OCI-LY7 (cell line): ENCODE measurements around the gene HECW1. TPM values are rescaled to one million over a fixed set of nuclear protein-coding genes. Genes with fewer than 3 reads are reported as not detected.

Source experiments
- BruUV-seq: library from RNA; stranded (reverse); fragments of 400-500 nt; replicated peaks from 2 replicates; lab custom pipeline; 2021; lab: Mats Ljungman, UMichigan
- CTCF ChIA-PET: fragments of 300-600 bp; sonication (Branson Sonifier 250); formaldehyde crosslinking; loops from one replicate; lab custom pipeline; 2022; ENCODE audit warnings: antibody characterized with exemption; ENCODE audit not compliant: unreplicated experiment; lab: Charles Lee
- POLR2A ChIA-PET: fragments of 300-600 bp; sonication (Branson Sonifier 250); formaldehyde crosslinking; loops from one replicate; lab custom pipeline; 2022; ENCODE audit warnings: antibody characterized with exemption; lab: Charles Lee
- DNase-seq: peaks from one replicate; pipeline ENCODE4 v3.0.0-alpha.2; 2015; ENCODE audit warnings: low spot score
- H2AFZ ChIP-seq: fragments of 200-600 bp; sonication (generic), shearing (Covaris generic); 2 replicates; pipeline ENCODE4 v1.6.1; 2014; ENCODE audit warnings: mild to moderate bottlenecking, antibody characterized with exemption, low read length, moderate library complexity
- H3K27ac ChIP-seq: fragments of 200-600 bp; sonication (generic); 2 replicates; pipeline ENCODE4 v1.5.1; 2014; ENCODE audit warnings: mixed run types, low read depth, mild to moderate bottlenecking, moderate library complexity, low read length, inconsistent platforms; ENCODE audit not compliant: poor library complexity, severe bottlenecking
- H3K36me3 ChIP-seq: fragments of 200-600 bp; sonication (generic); 2 replicates; pipeline ENCODE4 v1.6.1; 2014; ENCODE audit warnings: mild to moderate bottlenecking, antibody characterized with exemption, low read length, moderate library complexity, mixed read lengths; ENCODE audit not compliant: insufficient read depth
- H3K4me1 ChIP-seq: fragments of 200-600 bp; sonication (generic); 2 replicates; pipeline ENCODE4 v1.5.1; 2014; ENCODE audit warnings: mild to moderate bottlenecking, low read length; ENCODE audit not compliant: insufficient read depth, poor library complexity, severe bottlenecking
- H3K4me2 ChIP-seq: fragments of 200-600 bp; sonication (generic); 2 replicates; pipeline ENCODE4 v1.6.1; 2014; ENCODE audit warnings: mild to moderate bottlenecking, low read length
- H3K4me3 ChIP-seq: fragments of 200-600 bp; sonication (generic); 2 replicates; pipeline ENCODE4 v1.5.1; 2014; ENCODE audit warnings: mild to moderate bottlenecking, low read depth, low read length; ENCODE audit not compliant: poor library complexity, severe bottlenecking
- H3K79me2 ChIP-seq: fragments of 200-600 bp; sonication (generic); 2 replicates; pipeline ENCODE4 v1.6.1; 2016; ENCODE audit warnings: low read depth, mild to moderate bottlenecking, low read length, moderate library complexity, mixed read lengths; ENCODE audit not compliant: insufficient read depth
- H3K9me2 ChIP-seq: fragments of 200-600 bp; sonication (generic); 2 replicates; pipeline ENCODE4 v1.6.1; 2016; ENCODE audit warnings: mild to moderate bottlenecking, low read length, mixed read lengths; ENCODE audit not compliant: insufficient read depth
- H3K9me3 ChIP-seq: fragments of 200-600 bp; sonication (generic); 2 replicates; pipeline ENCODE4 v1.6.1; 2014; ENCODE audit warnings: mild to moderate bottlenecking, mixed run types, low read length, mixed read lengths
- H4K20me1 ChIP-seq: fragments of 200-600 bp; sonication (generic); 2 replicates; pipeline ENCODE4 v1.6.1; 2014; ENCODE audit warnings: mild to moderate bottlenecking, antibody characterized with exemption, low read length, moderate library complexity, mixed read lengths; ENCODE audit not compliant: insufficient read depth
- CTCF ChIP-seq: fragments of 200-600 bp; sonication (generic); conservative IDR thresholded peaks from 2 replicates; pipeline ENCODE4 v1.5.1; 2014; ENCODE audit warnings: mild to moderate bottlenecking, antibody characterized with exemption, low read length, moderate library complexity, mixed read lengths
- EZH2phosphoT487 ChIP-seq: fragments of 200-600 bp; sonication (generic); IDR thresholded peaks from 2 replicates; pipeline ENCODE4 v1.6.1; 2018; ENCODE audit warnings: low read depth, borderline replicate concordance, mild to moderate bottlenecking, mixed run types, antibody characterized with exemption, low read length, moderate library complexity, mixed read lengths
- intact Hi-C: fragments of 100-400 bp; cut with micrococcal nuclease; formaldehyde crosslinking; loops from one replicate; pipeline ENCODE4 v1.10.0; 2022; ENCODE audit not compliant: unreplicated experiment
- total RNA-seq, 2 experiments: library from RNA; depleted of rRNA in 1 of 2; stranded (reverse); fragments of >200 nt in 1 of 2; shearing (Covaris generic) in 1 of 2; gene quantifications; 2 replicates each; pipeline ENCODE4 v1.2.3, GENCODE V29; 2014 to 2022

The HECW1 gene
- total RNA-seq, 2 experiments from 2014 or later, result 2.0 TPM

GRCh38 chr7:43535810-43536585, 423.6 kb downstream of the HECW1 start:
- no peak for DNase-seq
- no peaks in the 10 kb centered on the region for H3K36me3 ChIP-seq
- H3K4me1 ChIP-seq, result no peaks in the 10 kb centered on the region
- TF ChIP-seq CTCF (no peak), EZH2phosphoT487 (no peak)
- no peaks in the 10 kb centered on the region for H3K79me2 ChIP-seq
- no peaks in the 10 kb centered on the region for H3K9me3 ChIP-seq
- BruUV-seq, result no TSS peak
- H3K27ac ChIP-seq, result no peak overlapping the region
- H3K9me2 ChIP-seq, result no peaks in the 10 kb centered on the region
- POLR2A ChIA-PET, result no interaction called here
- no peak overlapping the region for H3K4me2 ChIP-seq
- CTCF ChIA-PET, result no interaction called here
- intact Hi-C loops, result no loop called here
- no peak overlapping the region for H3K4me3 ChIP-seq
- no peaks in the 10 kb centered on the region for H4K20me1 ChIP-seq
- no peak overlapping the region for H2AFZ ChIP-seq

- intact Hi-C loops, result no loop called here
- no TSS peak for BruUV-seq
- Histone ChIP-seq H3K9me2 (no peaks in the 10 kb centered on the region), H3K4me3 (no peak overlapping the region), H4K20me1 (no peaks in the 10 kb centered on the region), H2AFZ (no peak overlapping the region), H3K27ac (no peak overlapping the region), H3K9me3 (no peaks in the 10 kb centered on the region), H3K4me1 (no peaks in the 10 kb centered on the region), H3K79me2 (no peaks in the 10 kb centered on the region), H3K36me3 (no peaks in the 10 kb centered on the region), H3K4me2 (no peak overlapping the region)
- DNase-seq, result no peak
- POLR2A ChIA-PET, result no interaction called here
- CTCF ChIA-PET, result no interaction called here
- no peak for TF ChIP-seq CTCF
- TF ChIP-seq EZH2phosphoT487, result no peak
These were observed 424.3 kb downstream of the HECW1 start for GRCh38 chr7:43536773-43537172.

- Histone ChIP-seq H3K9me2 (no peaks in the 10 kb centered on the region), H3K4me1 (no peaks in the 10 kb centered on the region), H3K4me2 (no peak overlapping the region), H3K79me2 (no peaks in the 10 kb centered on the region), H3K4me3 (no peak overlapping the region), H3K27ac (no peak overlapping the region), H2AFZ (no peak overlapping the region), H3K9me3 (no peaks in the 10 kb centered on the region), H3K36me3 (no peaks in the 10 kb centered on the region), H4K20me1 (no peaks in the 10 kb centered on the region)
- BruUV-seq, result no TSS peak
- TF ChIP-seq CTCF (no peak), EZH2phosphoT487 (no peak)
- intact Hi-C loops, result no loop called here
- POLR2A ChIA-PET, result interaction anchor here (0.6 to 1.3 kb wide), 2 partner anchors 11 to 955 kb away, joined by 3 to 5 read pairs; no protein-coding TSS in a partner anchor
- CTCF ChIA-PET, result no interaction called here
- no peak for DNase-seq
These were observed 425.4 kb downstream of the HECW1 start for GRCh38 chr7:43537765-43538403.
